Hindlimb muscle (tissue), 1 donor: ENCODE results near the gene LINC01488. TPM values are rescaled to one million over a fixed set of nuclear protein-coding genes. Genes with fewer than 3 reads are reported as not detected.

ENCODE experiments used
- DNase-seq: peaks from one replicate; pipeline ENCODE4 v3.0.0-alpha.2; 2013
- polyA plus RNA-seq: library from polyadenylated mRNA; unstranded; fragments of 120-200 nt; gene quantifications from one replicate; pipeline ENCODE4 v1.2.1, GENCODE V29; 2013; ENCODE audit not compliant: insufficient read length

The LINC01488 gene
- polyA plus RNA-seq, 1 donor = 0.06 TPM

GRCh38 chr11:69493931-69494821 lies 12.7 kb downstream of the LINC01488 start:
- DNase-seq = no peak

DNA sequence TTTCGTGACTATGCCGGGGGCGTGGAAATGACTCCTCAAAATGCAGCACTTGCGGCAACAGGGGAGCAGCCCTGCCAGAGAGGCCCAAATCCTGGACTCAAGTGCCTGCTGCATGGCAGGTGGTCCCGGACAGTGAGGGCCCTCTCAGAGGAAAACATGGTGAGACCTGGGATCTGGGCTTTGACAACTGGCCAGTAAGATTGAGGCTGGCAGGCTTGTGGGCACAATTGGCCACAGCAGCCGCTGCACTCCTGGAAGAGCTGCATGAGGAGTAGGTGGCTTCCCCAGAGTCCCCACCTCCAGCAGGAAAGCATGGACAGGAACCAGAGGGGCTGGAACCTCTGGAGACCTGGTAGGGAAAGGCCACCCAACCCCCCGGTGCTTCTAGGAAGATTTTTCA lies 13.4 kb downstream of the LINC01488 start:
- no peak for DNase-seq

- no peak for DNase-seq
Observed at GRCh38 chr11:69495441-69496201, 14.2 kb downstream of the LINC01488 start.

DNA sequence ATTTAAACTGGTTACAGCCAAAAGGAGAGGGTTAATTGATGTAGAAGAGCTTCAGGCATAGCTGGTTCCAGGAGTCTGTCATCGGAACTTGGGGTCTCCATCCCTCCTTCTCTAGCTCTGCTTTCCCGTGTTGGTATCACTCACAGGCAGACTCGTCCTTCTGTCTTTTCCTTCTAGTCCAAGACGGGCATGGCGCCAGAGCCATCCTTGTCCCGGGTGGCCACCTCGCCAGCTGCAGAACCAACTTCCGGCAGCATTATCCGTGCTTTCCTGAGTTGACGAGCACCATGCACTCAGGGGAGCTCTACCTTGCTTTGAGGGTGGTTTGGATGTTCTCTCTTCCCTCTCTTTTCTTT lies 14.7 kb downstream of the LINC01488 start:
- DNase-seq = no peak

DNA sequence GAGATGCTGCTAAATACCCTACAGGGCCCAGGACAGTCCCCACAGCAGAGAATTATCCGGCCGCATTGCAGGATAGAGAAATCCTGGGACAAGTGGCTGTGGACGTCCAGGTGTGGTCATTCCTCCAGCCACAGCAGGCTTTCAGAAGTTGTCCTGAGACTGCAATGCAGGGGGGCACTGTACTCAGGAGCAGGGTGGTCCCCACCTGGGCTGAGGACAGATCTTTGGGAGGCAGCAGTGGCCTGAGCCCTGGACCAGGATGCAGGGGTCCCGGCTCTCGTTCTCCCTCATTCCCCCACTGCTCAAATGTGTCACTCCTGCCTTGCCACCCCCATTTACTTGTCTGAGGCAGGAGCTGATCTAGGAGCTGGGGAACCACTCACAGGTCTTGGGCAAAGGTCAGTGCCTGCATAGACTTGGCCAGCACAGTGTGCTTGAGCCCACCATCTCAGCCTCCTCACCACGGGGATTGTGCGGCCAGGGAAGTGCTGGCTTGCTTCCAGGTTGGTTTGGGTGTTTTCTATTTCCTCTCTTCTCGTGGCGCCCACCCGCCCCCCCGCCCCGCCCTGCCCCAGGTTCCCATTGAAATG lies 15.3 kb downstream of the LINC01488 start:
- no peak for DNase-seq

GRCh38 chr11:69497221-69497787 lies 15.8 kb downstream of the LINC01488 start:
- peak; percentile 80 for DNase-seq

DNA sequence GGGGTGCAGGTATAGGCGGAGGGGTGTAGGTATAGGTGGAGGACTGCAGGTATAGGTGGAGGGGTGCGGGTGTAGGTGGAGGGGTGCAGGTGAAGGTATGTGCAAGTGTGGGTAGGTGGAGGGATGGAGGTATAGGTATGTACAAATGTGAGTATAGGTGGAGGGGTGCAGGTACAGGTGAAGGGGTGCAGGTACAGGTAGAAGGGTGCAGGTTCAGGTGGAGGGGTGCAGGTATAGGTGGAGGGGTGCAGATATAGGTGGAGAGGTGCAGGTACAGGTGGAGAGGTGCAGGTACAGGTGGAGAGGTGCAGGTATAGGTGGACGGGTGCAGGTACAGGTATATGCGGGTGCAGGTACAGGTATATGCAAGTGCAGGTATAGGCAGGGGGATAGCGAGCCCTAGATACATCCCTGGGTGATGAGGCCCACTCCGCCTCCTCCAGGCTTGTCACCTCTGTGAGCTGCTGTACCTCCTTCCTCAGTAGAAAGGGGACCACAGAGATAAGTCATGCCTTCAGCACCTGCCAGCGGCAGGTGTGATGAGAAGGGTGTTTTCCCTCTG lies 17.2 kb downstream of the LINC01488 start:
- no peak for DNase-seq

DNA sequence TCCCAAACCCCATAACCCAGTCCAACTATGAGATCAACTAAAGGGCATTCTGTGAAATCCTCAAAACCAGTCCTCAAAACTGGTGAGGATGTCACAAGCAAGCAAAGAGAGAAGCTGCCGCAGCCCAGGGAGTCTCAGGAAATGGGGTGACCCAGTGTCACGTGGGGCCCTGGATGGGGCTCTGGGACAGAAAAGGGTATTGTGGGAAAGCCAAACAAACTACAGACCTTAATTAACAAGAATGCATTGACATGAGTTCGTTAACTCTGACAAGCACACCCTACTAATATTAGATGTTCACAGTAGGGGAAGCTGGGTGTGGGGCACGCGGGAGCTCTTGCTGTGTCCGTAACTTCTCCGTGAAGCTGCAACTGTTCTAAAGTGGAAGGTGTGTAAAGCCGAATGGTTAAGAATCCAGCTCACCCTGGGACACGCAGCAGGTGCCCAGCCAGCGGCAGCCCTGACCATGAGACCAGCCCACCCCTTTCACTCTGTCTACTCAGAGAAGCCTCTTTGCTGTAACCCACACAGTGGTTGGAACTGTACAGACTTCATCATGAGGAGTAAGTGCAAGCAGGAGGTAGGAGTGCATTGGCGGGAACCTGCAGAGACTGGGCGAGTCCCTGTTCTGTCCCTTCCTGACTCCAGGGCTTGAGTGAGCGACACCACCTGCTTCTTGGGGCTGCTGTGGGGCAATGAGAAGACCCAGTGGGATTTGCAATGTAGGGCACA lies 17.9 kb downstream of the LINC01488 start:
- DNase-seq = no peak

DNA sequence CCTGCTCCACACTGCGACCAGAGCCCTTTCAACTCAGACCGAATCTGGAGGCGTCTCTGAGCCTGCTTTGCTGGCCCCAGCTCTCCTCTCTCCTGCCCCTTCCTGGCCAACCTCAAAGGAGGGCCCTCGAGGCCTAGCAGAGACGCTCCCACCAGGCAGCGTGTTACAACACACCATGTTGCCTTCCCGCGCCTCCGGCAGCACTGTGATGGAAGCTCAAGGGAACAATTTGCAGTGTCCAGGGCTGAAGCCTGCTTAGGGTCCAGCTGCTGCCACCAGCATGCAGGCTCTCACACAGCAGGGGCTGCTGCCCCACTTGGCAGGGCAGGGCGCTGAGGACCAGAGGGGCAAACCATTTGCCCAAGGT lies 18.4 kb downstream of the LINC01488 start:
- DNase-seq = no peak

- DNase-seq = no peak
Observed at GRCh38 chr11:69500285-69501120, 19.0 kb downstream of the LINC01488 start.

GRCh38 chr11:69501121-69501489 lies 19.6 kb downstream of the LINC01488 start:
- no peak for DNase-seq

- no peak for DNase-seq
Observed at GRCh38 chr11:69501891-69502860, 20.7 kb downstream of the LINC01488 start.

DNA sequence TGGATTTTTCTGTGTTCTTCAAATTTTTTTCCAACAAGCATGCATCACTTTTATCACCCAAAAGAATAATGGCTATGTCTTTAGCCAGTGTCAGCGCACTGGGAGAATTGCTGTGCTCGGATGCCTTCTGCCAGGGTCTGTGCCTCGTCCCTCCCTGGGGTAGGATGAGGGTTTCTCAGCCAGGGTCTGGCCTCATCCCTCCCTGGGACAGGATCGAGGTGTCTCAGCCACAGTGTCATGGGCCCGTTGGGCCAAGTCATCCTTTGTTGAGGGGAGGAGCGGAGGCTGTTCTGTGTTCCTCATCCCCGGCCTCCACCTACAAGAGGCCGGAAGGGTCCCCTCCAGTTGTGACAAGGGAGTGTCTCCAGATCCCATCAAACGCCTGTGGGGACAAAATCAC lies 22.7 kb downstream of the LINC01488 start:
- no peak for DNase-seq

DNA sequence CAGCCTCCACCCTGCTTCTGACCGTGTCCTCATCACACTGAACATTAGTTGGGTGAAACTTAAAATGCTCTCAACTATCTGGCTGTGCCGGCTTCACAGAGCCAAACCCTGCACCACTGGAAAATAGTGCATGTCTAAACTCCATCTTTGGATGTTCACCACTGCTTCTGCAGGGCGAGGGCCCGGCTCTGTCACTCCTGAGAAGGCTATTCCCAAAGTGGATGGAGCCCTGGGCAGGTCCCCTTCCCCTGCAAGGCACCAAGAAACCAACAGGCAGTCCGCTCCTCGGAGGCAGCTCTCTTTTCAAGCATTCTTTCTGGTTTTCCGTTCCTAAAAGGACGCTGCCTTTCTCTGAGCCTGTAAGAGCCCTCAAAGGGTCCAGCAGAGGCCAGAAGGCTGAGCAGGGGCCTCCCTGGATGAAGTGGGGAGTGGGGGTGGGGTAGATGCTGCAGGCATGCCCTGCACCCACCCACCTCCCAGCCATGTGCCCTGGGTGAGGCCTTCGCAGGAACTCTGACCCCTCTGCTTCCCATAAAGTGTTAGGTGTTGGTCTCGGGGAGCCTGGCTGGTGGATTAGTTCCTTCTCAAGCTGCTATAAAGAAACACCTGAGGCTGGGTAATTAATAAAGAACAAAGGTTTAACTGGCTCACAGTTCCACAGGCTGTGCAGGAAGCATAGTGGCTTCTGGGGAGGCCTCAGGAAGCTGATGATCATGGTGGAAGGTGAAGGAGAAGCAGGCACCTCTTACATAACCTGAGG lies 23.3 kb downstream of the LINC01488 start:
- DNase-seq = no peak

DNA sequence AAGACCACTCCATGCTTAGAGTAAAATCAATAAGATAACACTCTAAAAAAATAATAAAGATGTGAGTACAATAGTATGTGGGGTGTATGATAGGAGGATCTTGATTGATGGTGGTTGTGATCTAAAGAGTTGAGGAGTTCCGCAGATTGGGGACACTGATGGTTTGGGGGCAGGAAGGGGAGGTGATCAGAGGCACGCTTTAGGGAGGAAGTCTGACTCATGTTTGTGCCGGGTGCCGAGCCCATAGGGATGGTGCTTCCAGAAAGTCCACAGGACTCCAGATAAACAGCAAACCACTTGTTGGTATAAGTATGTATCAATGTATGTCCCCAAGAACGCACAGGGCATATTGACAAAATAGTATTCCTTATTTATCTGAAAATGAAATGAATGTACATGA lies 27.5 kb downstream of the LINC01488 start:
- DNase-seq = no peak

- DNase-seq = no peak
Observed at GRCh38 chr11:69509381-69509780, 27.9 kb downstream of the LINC01488 start.

GRCh38 chr11:69509846-69510390 lies 28.5 kb downstream of the LINC01488 start:
- no peak for DNase-seq

GRCh38 chr11:69510471-69511357 lies 29.3 kb downstream of the LINC01488 start:
- no peak for DNase-seq
